ENCODE data around the gene PARP9.
"Not testable (repeated sequence)": the region's sequence is repeated elsewhere in the genome, so short reads cannot be mapped to it uniquely, and the experiment has no call there.

Gene PARP9

DNA sequence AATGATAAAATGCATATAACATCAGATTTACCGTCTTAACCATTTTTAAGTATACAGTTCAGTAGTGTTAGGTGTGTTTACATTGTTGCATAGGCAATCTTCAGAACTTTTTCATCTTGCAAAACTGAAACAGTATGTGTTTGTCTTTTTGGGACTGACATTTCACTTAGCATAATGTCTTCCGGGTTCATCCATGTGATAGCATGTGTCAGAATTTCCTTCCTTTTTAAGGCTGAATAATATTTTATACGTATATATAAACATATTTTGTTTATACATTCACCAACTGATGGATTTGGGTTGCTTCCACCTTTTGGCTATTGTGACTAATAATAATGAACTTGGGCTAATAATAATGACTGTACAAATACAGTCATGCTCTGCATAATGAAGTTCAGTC lies 16.4 kb upstream of the PARP9 start:
- H3K4me3 ChIP-seq (ENCODE audit: low read depth, low read length), result no peak overlapping the region
- DNase-seq (ENCODE audit: low read depth), result no peak
- TF ChIP-seq CTCF (IDR thresholded peaks at IDR 0.05; ENCODE audit: low read depth, low read length) (no peak), POLR2A (IDR thresholded peaks at IDR 0.05; ENCODE audit: extremely low read depth, insufficient read length) (no peak), MYC (IDR thresholded peaks at IDR 0.05; ENCODE audit: low read depth, low read length) (no peak)
- TF ChIP-seq, protein P1, sequence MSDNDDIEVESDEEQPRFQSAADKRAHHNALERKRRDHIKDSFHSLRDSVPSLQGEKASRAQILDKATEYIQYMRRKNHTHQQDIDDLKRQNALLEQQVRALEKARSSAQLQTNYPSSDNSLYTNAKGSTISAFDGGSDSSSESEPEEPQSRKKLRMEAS (IDR thresholded peaks at IDR 0.05; ENCODE audit: low read depth, low read length), result no peak

GRCh38 chr3:122578069-122578740 lies 14.1 kb upstream of the PARP9 start:
- no peak overlapping the region for H3K4me3 ChIP-seq (ENCODE audit: low read depth, low read length)
- DNase-seq (ENCODE audit: low read depth), result no peak

DNA sequence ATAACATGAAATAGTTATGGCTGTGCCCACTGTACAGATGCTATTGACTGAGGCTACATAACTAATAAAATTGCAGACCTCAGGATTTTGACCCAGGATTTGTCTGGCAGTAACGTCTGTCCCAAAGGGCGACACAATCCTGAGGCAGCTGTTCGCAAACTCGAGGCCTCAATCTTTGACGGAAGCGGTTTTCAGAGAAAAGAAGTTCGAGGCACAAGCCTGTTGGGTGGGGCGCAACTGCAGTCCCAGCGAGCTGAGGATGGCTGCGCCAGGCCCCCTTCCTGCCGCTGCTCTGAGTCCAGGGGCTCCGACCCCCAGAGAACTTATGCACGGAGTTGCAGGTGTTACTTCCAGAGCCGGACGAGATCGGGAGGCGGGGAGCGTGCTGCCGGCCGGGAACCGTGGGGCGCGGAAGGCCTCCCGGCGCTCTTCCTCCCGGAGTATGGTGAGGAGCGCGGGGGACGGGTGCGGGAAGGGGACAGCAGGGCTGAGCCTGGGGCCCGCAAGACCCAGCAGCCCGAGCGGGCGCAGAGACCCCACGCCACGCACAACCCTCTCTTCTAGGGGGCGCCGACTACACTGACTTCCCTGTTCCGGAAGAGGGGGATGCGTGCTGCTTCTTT lies 13.4 kb upstream of the PARP9 start, which contains the start of gene PARP15:
TSS of gene PARP15 (plus strand) at position 242 of the 623 bp plus-strand sequence. CDS start at position 260, 18 bp downstream.
- DNase-seq (ENCODE audit: low read depth), result no peak
- TF ChIP-seq POLR2A (IDR thresholded peaks at IDR 0.05; ENCODE audit: extremely low read depth, insufficient read length), result no peak
- no peak within 1 kb of the TSS for H3K4me3 ChIP-seq (ENCODE audit: low read depth, low read length)

More at GRCh38 chr3:122578069-122578740, 14.1 kb upstream of the PARP9 start:
- TF ChIP-seq POLR2A (IDR thresholded peaks at IDR 0.05; ENCODE audit: extremely low read depth, insufficient read length) (no peak), CTCF (IDR thresholded peaks at IDR 0.05; ENCODE audit: low read depth, low read length) (no peak), MYC (IDR thresholded peaks at IDR 0.05; ENCODE audit: low read depth, low read length) (no peak)
- TF ChIP-seq, protein P1 (IDR thresholded peaks at IDR 0.05; ENCODE audit: low read depth, low read length), result no peak

DNA sequence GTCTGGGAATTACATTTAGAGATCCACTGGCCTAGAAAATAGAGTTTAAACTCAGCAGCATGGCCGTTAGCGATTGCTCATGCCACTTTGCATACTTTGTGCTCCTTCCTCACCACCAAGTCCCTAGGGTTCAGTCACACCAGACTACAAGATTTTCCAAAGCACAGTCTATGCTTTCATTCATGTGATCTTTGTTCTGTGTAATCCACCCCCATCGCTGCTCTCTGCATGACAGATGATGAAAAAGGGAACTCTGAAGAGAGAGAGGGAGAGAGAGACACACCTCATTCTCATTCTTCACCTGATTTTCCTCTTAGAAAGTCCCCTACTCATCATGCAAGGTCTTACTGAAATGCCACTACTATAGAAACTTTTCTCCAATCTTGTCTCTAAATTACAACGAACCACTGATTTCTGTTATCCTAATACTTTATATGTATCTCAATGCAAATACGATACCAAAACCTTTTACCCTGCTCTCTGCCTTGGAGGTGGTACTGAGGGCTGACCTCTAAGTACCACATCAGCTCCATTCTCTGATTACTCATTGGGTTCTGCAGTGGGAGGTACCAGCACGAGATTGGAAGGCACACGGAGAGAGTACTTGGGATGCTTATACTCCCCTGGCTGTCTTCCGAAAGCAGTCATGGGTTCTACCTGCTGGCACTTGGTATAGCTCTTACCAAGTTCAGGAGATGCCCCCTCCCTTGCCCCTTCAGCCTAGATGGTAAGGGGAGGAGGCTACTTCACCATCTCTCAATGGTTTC lies 12.3 kb upstream of the PARP9 start:
- TF ChIP-seq POLR2A (IDR thresholded peaks at IDR 0.05; ENCODE audit: extremely low read depth, insufficient read length) (no peak), MYC (IDR thresholded peaks at IDR 0.05; ENCODE audit: low read depth, low read length) (no peak), CTCF (IDR thresholded peaks at IDR 0.05; ENCODE audit: low read depth, low read length) (no peak)
- TF ChIP-seq, protein P1 (IDR thresholded peaks at IDR 0.05; ENCODE audit: low read depth, low read length), result no peak
- no peak overlapping the region for H3K4me3 ChIP-seq (ENCODE audit: low read depth, low read length)
- peak; percentile 70 for DNase-seq (ENCODE audit: low read depth)

- peak; percentile 93 for DNase-seq (ENCODE audit: low read depth)
- no peak for TF ChIP-seq CTCF (IDR thresholded peaks at IDR 0.05; ENCODE audit: low read depth, low read length)
- TF ChIP-seq, protein P1 (IDR thresholded peaks at IDR 0.05; ENCODE audit: low read depth, low read length), result peak; percentile 46; the same call in 1 of the 2 replicates
- TF ChIP-seq MYC (IDR thresholded peaks at IDR 0.05; ENCODE audit: low read depth, low read length), result peak; percentile 48; the same call in 1 of the 2 replicates
- no peak for TF ChIP-seq POLR2A (IDR thresholded peaks at IDR 0.05; ENCODE audit: extremely low read depth, insufficient read length)
- no peak overlapping the region for H3K4me3 ChIP-seq (ENCODE audit: low read depth, low read length)
These were observed 8.9 kb upstream of the PARP9 start for GRCh38 chr3:122572940-122573412.

GRCh38 chr3:122568755-122569154 lies 4.7 kb upstream of the PARP9 start:
- TF ChIP-seq MYC (IDR thresholded peaks at IDR 0.05; ENCODE audit: low read depth, low read length) (no peak), CTCF (IDR thresholded peaks at IDR 0.05; ENCODE audit: low read depth, low read length) (no peak), POLR2A (IDR thresholded peaks at IDR 0.05; ENCODE audit: extremely low read depth, insufficient read length) (no peak)
- TF ChIP-seq, protein P1 (IDR thresholded peaks at IDR 0.05; ENCODE audit: low read depth, low read length), result no peak
- H3K4me3 ChIP-seq (ENCODE audit: low read depth, low read length), result no peak overlapping the region
- no peak for DNase-seq (ENCODE audit: low read depth)

GRCh38 chr3:122568131-122568530 lies 4.0 kb upstream of the PARP9 start:
- not testable (repeated sequence) for H3K4me3 ChIP-seq (ENCODE audit: low read depth, low read length); DNase-seq (ENCODE audit: low read depth)
